B cell (primary cell): ENCODE data around the gene SH3RF3. TPM values are rescaled to one million over a fixed set of nuclear protein-coding genes. Genes with fewer than 3 reads are reported as not detected.

Source experiments
- ATAC-seq: fragments of 200-7000 bp; cut with Tn5 transposase; one replicate; pipeline ENCODE4 v1.10.0; 2021; ENCODE audit warnings: low read depth, mild to moderate bottlenecking, moderate number of reproducible peaks, moderate library complexity
- CTCF ChIA-PET: fragments of 350-600 bp; sonication (Branson Sonifier 250); formaldehyde crosslinking; loops from one replicate; lab custom pipeline; 2021; ENCODE audit warnings: antibody characterized with exemption, inconsistent platforms; lab: Charles Lee
- POLR2A ChIA-PET: fragments of 350-600 bp; sonication (Branson Sonifier 250); formaldehyde crosslinking; loops from one replicate; lab custom pipeline; 2021; ENCODE audit warnings: antibody characterized with exemption; lab: Charles Lee
- DNase-seq: peaks from one replicate; pipeline ENCODE4 v3.0.0; 2013
- H2AFZ ChIP-seq: 2 replicates; pipeline ENCODE4 v1.6.1; 2012; ENCODE audit warnings: mild to moderate bottlenecking, low read depth, low read length; ENCODE audit not compliant: insufficient read depth, poor library complexity, severe bottlenecking
- H3K27ac ChIP-seq, 2 donors: 1 replicate in 1 of 2; 2 replicates in 1 of 2; pipeline ENCODE4 v1.5.1; 2012 to 2013; ENCODE audit warnings: low read length in 2 of 2, mild to moderate bottlenecking in 2 of 2, moderate library complexity in 1 of 2
- H3K27me3 ChIP-seq, 4 experiments: fragments of 200-600 bp in 1 of 4; sonication (generic) in 1 of 4; replicated peaks in 1 of 4; 1 replicate in 2 of 4; 2 replicates in 2 of 4; pipeline versions ENCODE4 v1.6.1 to v1.7.0; 2013 to 2016; ENCODE audit warnings: low read length in 3 of 4, mild to moderate bottlenecking in 2 of 4, mixed read lengths in 1 of 4, moderate library complexity in 1 of 4; ENCODE audit not compliant: insufficient read depth in 4 of 4, control insufficient read depth in 3 of 4; ENCODE audit errors: control extremely low read depth in 1 of 4
- H3K36me3 ChIP-seq, 2 experiments: replicated peaks in 1 of 2; 1 replicate in 1 of 2; 2 replicates in 1 of 2; pipeline versions ENCODE4 v1.6.1 to v1.7.1; 2013; ENCODE audit warnings: low read length in 1 of 2; ENCODE audit not compliant: insufficient read depth in 2 of 2, control insufficient read depth in 1 of 2; ENCODE audit errors: control extremely low read depth in 1 of 2, extremely low read depth in 1 of 2
- H3K4me1 ChIP-seq, 2 donors: fragments of 200-600 bp in 1 of 2; sonication (generic) in 1 of 2; 1 replicate in 1 of 2; 2 replicates in 1 of 2; pipeline versions ENCODE4 v1.5.1 to v1.6.1; 2013 to 2017; ENCODE audit warnings: low read length in 2 of 2; ENCODE audit not compliant: control insufficient read depth in 2 of 2, insufficient read depth in 2 of 2
- H3K4me2 ChIP-seq: replicated peaks from 2 replicates; pipeline ENCODE3; 2012; ENCODE audit warnings: mild to moderate bottlenecking, low read depth, low read length; ENCODE audit not compliant: poor library complexity, severe bottlenecking
- H3K4me3 ChIP-seq, 5 experiments: fragments of 200-600 bp in 1 of 5; sonication (generic) in 1 of 5; 1 replicate in 3 of 5; 2 replicates in 2 of 5; pipeline versions ENCODE4 v1.5.1 to v1.7.0; 2011 to 2016; ENCODE audit warnings: low read length in 4 of 5, mild to moderate bottlenecking in 4 of 5, low read depth in 2 of 5, control low read depth in 1 of 5, moderate library complexity in 1 of 5; ENCODE audit not compliant: insufficient read depth in 1 of 5; ENCODE audit errors: control extremely low read depth in 1 of 5, extremely low read depth in 1 of 5
- H3K79me2 ChIP-seq: fragments of 200-600 bp; sonication (generic); one replicate; pipeline ENCODE4 v1.6.0; 2016; ENCODE audit warnings: low read length; ENCODE audit not compliant: control insufficient read depth, insufficient read depth
- H3K9ac ChIP-seq: fragments of 200-600 bp; sonication (generic); 2 replicates; pipeline ENCODE4 v1.6.1; 2017; ENCODE audit warnings: mild to moderate bottlenecking, low read length, moderate library complexity
- H3K9me3 ChIP-seq, 3 donors: one replicate each; pipeline versions ENCODE4 v1.6.1 to v1.7.1; 2013; ENCODE audit warnings: low read length in 2 of 3; ENCODE audit not compliant: control insufficient read depth in 2 of 3, insufficient read depth in 1 of 3; ENCODE audit errors: control extremely low read depth in 1 of 3
- H4K20me1 ChIP-seq: 2 replicates; pipeline ENCODE4 v1.6.0; 2012; ENCODE audit warnings: mild to moderate bottlenecking, low read length; ENCODE audit not compliant: insufficient read depth, control insufficient read depth, poor library complexity, severe bottlenecking
- H3K27ac Mint-ChIP-seq: one replicate; pipeline ENCODE4 v1.8.0; 2021; ENCODE audit warnings: mixed read lengths
- H3K27me3 Mint-ChIP-seq: one replicate; pipeline ENCODE4 v1.8.0; 2021; ENCODE audit warnings: mixed read lengths
- H3K4me1 Mint-ChIP-seq: one replicate; pipeline ENCODE4 v1.8.0; 2021; ENCODE audit warnings: mixed read lengths
- H3K4me3 Mint-ChIP-seq: one replicate; pipeline ENCODE4 v1.8.0; 2021; ENCODE audit warnings: mixed read lengths
- H3K9me3 Mint-ChIP-seq: one replicate; pipeline ENCODE4 v1.8.0; 2022; ENCODE audit warnings: mixed read lengths; ENCODE audit not compliant: insufficient read depth
- EZH2 ChIP-seq: IDR thresholded peaks from 2 replicates; pipeline ENCODE4 v1.6.1; 2012; ENCODE audit warnings: borderline replicate concordance, low read depth, mild to moderate bottlenecking, moderate library complexity, low read length; ENCODE audit not compliant: insufficient read depth, poor library complexity, severe bottlenecking
- WGBS: methylation state at CpG from one replicate; pipeline ENCODE4 v1.1.5; 2013; ENCODE audit warnings: missing lambda C conversion rate; ENCODE audit not compliant: insufficient coverage; 5-methylcytosine and 5-hydroxymethylcytosine counted together
- intact Hi-C: fragments of 100-400 bp; cut with micrococcal nuclease; formaldehyde crosslinking; loops from one replicate; pipeline ENCODE4 v1.10.0; 2022
- polyA plus RNA-seq: library from polyadenylated mRNA; depleted of rRNA; stranded (reverse); fragments of >200 nt; gene quantifications from 2 replicates; pipeline ENCODE4 v1.2.3, GENCODE V29; 2012
- total RNA-seq, 2 donors: library from RNA; stranded (reverse); fragments of 120-200 nt in 1 of 2; gene quantifications; 1 replicate in 1 of 2; 2 replicates in 1 of 2; pipeline versions ENCODE4 v1.2.3 to v1.2.4, GENCODE V29; 2013 to 2022
- TF ChIP-seq, protein P1 (sequence below): fragments of 200-600 bp; IDR thresholded peaks from one replicate; pipeline ENCODE4 v1.8.0; 2022; ENCODE audit warnings: antibody characterized with exemption, mild to moderate bottlenecking

The SH3RF3 gene
- total and polyA plus RNA-seq, 2 donors (not counting 1 experiment from before 2014, with no cell fraction given): 0.07 to 1.2 TPM

- Histone ChIP-seq H3K9ac (no peak overlapping the region), H3K4me3 (no peak overlapping the region), H4K20me1 (no peaks in the 10 kb centered on the region), H3K36me3 (no peaks in the 10 kb centered on the region), H3K9me3 (no peaks in the 10 kb centered on the region), H3K4me2 (no peak overlapping the region), H3K27ac (no peak overlapping the region), H3K27me3 (no peaks in the 10 kb centered on the region), H2AFZ (no peak overlapping the region), H3K4me1 (no peaks in the 10 kb centered on the region), H3K79me2 (no peaks in the 10 kb centered on the region)
- ATAC-seq: no peak
- TF ChIP-seq EZH2: no peak
- TF ChIP-seq, protein P1, sequence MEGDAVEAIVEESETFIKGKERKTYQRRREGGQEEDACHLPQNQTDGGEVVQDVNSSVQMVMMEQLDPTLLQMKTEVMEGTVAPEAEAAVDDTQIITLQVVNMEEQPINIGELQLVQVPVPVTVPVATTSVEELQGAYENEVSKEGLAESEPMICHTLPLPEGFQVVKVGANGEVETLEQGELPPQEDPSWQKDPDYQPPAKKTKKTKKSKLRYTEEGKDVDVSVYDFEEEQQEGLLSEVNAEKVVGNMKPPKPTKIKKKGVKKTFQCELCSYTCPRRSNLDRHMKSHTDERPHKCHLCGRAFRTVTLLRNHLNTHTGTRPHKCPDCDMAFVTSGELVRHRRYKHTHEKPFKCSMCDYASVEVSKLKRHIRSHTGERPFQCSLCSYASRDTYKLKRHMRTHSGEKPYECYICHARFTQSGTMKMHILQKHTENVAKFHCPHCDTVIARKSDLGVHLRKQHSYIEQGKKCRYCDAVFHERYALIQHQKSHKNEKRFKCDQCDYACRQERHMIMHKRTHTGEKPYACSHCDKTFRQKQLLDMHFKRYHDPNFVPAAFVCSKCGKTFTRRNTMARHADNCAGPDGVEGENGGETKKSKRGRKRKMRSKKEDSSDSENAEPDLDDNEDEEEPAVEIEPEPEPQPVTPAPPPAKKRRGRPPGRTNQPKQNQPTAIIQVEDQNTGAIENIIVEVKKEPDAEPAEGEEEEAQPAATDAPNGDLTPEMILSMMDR: no peak
- no peak for DNase-seq
- Mint-ChIP-seq H3K9me3 (no peaks in the 10 kb centered on the region), H3K4me1 (peaks cover 8% of the 10 kb centered on the region), H3K4me3 (no peak overlapping the region), H3K27ac (no peak overlapping the region), H3K27me3 (peaks cover 3% of the 10 kb centered on the region)
- ChIA-PET CTCF (no interaction called here), POLR2A (no interaction called here)
- intact Hi-C loops: no loop called here
- WGBS: 45% methylated on average over 10 of the region's 12 CpGs
Observed at GRCh38 chr2:109473616-109474318, 344.8 kb downstream of the SH3RF3 start.

DNA sequence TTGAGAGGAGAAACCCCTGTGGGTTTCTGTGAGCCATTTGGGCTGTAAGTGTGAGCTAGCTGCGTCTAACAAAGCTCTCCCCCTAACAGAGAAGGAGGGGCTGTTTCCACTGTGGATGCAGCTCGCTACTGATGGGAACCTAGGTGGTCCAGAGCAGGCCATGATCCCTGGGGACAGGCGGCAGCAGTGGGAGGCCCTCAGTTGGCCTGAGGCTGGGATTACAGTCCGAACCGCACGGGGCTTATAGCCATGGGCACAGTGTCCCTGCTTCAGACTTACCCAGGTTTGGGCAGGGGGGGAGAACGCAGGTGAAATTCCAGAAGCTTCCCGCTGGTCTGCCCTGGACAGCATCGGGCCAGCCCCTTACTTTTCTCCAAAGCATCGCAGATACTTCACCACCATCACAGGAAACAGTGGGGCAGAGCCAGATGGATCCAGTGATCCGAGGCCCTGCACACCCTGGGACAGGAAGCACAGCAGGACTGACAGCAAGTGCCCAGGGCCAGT, 345.4 kb downstream of the SH3RF3 start:
- H3K36me3 ChIP-seq: no peaks in the 10 kb centered on the region
- H3K27ac ChIP-seq: no peak overlapping the region
- Mint-ChIP-seq H3K27me3 (peaks cover 3% of the 10 kb centered on the region), H3K4me3 (no peak overlapping the region), H3K9me3 (no peaks in the 10 kb centered on the region), H3K27ac (no peak overlapping the region), H3K4me1 (peaks cover 8% of the 10 kb centered on the region)
- no peak overlapping the region for H3K9ac ChIP-seq
- ChIA-PET POLR2A (no interaction called here), CTCF (no interaction called here)
- H3K27me3 ChIP-seq: no peaks in the 10 kb centered on the region
- H3K9me3 ChIP-seq: no peaks in the 10 kb centered on the region
- H4K20me1 ChIP-seq: no peaks in the 10 kb centered on the region
- DNase-seq (no peak), ATAC-seq (no peak)
- no peak overlapping the region for H3K4me2 ChIP-seq
- no peak for TF ChIP-seq EZH2
- TF ChIP-seq, protein P1: no peak
- WGBS: 81% methylated on average over 9 of the region's 11 CpGs
- H3K79me2 ChIP-seq: no peaks in the 10 kb centered on the region
- H3K4me3 ChIP-seq: no peak overlapping the region
- H3K4me1 ChIP-seq: no peaks in the 10 kb centered on the region
- intact Hi-C loops: no loop called here
- no peak overlapping the region for H2AFZ ChIP-seq
